Hippocampal formation (tissue), 2 donors: ENCODE data around the gene CSMD2.

Experiments
- DNase-seq, 2 donors: peaks; one replicate each; lab custom pipeline; 2025; lab: John Stamatoyannopoulos, UW

The CSMD2 gene

DNA sequence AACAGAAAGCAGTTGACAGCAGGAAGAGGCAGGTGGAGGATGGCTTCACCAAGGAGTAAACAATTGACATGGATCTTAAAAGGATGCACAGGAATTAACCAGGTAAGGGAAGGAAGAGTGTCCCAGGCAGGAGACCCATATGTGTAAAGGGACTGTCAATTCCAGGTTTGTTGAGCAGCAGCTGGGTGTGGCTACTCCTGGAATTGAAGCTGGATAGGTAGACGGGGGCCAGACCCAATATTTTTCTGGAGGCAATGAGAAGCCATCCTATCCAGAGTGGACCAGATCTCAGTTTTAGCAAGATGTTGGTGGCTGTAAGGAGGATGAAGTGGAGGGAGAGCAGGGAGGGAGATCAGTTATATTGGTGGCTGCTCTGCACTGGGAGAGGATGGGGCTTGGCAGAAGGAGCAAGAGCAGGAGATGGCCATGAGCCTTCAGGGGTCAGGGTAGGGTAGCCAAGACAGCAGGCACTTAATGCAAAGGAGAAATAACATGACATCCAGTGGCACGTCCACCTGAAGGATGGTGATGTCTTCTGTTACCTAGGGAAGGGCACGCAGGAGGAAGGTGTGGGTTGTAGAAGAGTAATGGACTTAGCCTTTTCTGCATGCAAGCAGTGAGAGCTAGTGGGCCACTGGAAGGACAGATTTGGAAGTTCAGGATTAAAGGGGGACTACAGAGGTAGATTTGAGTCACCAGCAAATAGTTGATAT, 447.9 kb downstream of the CSMD2 start:
- DNase-seq, result no peak

DNA sequence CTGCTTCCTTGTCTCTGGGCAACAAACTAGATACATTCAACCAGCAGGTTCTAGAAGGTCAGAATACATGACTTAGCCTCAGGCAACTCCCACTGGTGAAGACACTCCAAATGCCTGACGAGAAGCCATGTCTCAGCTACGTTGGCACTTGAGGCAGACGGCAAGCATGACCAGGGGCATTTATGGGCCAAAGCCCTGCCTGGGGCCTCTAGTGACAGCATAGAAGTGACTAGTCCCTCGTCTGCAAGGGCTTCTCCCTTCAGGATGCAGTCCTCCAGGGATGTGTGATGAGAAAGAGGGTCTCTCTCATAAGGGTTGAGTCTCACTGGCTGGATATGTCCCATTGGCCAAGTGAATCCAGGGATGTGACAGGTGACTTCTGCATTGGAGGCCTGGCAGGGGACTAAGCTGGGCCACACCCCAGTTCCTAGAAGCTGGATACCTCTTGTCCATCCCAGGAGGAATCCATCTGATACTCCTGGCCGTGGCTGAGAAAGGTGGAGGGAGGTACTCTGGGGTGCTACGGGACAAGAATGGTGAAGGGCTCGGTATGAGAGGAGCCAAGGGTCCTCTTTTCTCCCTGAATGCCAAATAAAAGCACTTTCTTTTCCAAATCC, 449.7 kb downstream of the CSMD2 start:
- no peak for DNase-seq

DNA sequence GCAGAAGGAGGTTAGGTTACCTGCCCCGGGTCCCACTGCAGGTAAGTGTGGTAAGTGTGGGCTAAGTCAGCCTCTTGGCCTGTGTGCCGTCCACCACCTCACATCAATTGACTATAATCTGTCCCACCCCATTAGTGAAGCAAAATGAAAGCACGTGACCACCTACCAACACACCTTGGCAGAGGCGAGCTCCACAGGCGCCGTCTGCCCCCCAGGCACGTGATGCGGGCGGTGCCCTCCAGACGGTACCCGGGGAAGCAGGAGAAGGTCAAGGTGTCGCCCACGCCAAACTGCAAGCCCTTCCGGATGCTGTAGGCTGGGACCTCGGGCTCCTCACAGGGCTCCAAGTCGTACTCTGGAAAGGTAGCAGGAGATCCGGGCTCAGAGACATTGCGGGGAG, 450.6 kb downstream of the CSMD2 start:
- no peak for DNase-seq

DNA sequence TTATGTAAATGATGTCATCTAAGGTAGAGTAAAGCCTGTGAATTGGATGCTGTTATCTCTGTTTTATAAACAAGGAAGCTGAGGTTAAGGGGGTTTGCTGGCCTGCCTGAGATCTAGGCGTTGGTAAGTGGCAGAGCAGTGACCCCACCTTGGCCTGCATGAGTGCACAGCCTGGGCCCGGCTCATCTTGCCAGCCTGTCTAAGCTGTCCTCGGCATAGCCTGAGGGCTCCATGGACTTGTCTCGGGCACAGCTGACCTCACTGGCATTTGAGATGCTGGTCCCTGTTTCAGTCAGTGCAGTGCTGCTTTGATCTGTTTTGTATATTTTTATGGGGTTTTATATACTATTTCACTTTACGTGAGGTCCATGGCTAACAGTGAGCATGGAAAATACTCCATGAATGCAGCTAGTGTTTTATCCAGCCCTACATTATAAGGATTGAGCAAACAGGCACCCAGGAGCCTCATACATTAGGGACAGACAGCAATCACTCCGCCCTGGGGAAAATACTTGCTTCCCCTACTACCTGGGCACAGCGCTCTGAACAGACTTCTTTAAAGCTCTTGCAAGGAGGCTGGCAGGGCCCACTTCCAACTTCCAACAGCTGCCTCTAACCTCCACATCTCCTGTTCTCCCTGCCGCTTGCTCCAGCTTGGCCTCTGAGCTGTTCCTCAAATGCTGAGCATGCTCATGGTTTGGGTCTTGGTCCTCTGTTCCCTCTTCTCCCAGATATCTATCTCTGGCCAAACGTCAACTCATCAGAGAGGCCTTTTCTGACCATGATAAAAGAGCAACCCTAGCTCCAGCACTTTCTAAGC, 451.8 kb downstream of the CSMD2 start:
- DNase-seq, result no peak

DNA sequence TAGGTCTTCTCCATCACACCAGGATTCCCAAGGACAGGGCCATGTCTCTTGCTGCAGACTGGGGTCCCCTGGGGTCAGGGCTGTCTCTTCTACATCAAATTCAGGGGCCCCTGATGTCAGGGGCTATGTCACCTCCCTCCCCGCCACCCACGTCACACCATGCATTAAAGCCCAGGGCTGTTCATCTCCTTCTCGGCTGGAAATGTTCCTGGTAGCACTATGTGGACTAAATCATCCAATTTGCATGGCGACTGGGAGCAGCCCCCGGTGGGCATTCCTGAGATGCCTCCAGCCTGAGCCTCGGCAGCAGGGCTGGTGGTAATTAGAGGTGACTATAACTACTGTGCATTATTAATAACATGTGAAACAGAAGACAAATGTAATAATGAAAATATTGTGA, 452.8 kb downstream of the CSMD2 start:
- DNase-seq, result no peak

DNA sequence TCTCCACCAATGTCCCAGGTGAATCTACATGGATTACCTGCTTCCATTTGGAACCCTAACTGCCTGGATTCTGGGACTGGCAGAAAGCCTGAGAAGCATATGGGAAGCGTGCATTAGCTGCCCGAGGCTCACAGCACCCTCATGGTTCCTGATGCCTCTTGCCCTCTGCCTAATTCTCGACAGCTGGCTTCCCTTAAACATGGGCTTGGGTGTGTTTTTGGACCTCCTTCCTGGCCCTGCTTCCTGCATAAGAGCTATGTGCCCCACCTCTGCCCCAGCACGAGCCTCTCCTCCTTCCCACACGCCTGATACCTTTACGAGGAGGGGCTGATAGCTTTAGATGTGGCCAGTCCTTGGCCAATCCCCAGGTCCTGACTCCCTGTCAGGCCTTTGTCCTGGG, 453.5 kb downstream of the CSMD2 start:
- DNase-seq, result no peak

DNA sequence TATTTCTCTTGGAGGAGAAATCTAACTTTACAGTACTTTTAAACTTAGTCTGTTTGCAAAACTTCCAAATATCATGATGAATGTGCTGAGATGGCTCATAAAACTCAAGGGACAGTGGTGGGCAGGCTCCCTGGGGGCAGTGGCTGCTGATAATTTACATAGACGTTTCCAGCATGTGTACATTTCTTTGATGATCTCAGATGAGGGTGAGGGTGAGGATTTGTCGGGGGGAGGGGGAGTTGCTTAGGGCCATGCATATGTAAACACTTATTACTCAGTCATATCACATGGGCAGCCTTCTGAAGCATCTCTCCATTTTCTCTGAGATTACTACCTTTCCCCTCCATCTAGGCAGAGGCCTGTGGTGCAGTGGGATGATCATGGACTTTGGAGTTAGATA, 454.1 kb downstream of the CSMD2 start:
- DNase-seq, result no peak

DNA sequence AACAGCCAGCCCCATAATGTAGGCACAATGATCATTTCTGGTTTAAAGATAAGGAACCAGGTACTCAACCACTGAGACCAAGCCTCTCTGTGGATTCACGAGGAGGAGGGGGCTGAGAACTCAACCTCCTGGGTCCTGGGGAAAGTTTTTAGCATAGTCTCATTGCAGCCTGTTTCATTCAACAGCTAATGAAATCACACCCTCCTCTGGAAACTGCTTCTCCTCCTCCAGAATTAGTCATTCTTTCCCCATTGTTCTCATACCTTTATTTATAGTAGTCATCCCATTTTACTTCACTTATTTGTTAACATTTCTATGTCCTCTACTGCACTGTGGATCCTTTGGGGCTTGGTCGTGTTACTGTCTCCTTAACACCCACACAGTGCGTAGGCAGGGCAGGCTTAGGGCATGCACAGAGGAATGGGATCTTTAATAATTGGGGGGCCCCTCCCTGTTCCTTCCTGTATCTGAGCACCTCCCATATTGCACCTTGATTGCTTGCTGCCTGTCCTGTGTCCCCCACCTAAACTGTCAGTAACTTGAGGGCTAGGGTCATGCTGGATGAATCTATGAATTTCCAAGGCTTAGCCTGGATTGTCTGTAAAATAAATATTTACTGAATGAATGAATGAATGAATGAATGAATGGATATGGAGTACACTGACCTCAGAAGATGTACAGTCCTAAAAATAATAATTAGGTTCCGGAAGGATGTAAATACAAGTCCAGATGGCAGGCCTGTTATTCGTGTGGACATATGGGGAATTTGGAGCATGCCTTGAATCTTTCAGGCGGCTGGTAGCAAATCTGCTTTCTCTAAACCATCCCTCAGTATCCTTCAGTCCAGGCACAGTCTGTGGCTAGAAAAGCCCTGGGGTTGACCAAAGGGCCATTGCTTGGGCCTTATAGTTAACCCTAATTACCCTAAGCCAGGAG, 455.0 kb downstream of the CSMD2 start:
- peak in 1 of 2 donors; percentile 18 for DNase-seq

DNA sequence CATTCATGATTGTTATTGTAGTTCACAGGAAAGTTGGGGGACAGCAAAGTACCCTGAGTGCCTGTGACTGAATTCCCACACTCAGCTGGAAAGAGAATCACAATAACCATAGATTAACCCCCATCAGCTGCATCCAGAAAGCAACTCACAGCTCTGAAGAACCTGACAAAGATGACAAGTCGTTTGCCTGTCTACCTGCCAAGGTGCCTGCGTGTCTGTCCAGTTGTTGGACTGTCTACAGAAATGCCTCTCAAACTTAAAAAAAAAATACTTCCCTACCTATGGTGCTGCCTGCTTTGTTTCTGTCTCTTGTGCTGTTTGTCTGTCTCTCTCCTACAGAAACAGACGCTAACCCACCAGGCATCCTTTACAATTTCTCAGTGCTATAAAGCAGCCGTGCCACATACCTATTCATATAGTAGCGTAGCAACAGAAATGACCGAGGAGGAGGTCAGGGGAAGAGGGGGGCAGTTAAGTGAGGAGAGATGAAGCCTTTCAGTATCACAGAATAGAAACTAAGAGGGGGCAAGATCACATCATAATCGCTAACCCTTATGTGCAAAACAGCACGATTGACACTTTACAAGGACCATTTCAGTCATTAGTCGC, 455.8 kb downstream of the CSMD2 start:
- no peak for DNase-seq

DNA sequence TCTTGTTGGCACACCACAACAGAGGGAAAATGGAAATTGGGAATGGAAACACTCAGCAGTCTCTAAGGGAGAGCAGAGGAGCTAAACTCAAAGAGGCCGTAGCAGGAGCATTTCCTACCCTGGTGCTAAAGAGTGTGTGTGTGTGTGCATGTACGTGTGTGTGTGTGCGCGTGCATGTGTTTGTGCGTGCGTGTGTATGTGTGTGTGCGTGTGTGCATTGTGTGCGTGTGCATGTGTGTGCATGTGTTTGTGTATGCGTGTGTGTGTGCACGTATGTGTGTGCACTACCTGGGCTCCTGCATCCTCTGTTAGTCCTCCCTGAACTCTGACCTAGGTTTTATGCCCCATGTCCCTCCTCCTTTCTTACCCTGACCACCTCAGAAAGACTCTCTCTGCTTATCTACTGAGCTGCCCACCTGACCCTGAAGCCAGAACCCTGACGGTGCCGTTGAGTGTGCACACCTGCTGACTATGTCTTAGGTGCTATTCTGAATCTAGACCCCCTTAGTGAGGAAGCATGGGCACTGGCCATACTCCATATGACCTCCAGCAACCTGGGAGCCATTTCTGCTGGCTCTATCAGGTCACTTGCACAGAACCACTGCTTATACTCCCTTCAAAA, 458.3 kb downstream of the CSMD2 start:
- DNase-seq, result no peak

DNA sequence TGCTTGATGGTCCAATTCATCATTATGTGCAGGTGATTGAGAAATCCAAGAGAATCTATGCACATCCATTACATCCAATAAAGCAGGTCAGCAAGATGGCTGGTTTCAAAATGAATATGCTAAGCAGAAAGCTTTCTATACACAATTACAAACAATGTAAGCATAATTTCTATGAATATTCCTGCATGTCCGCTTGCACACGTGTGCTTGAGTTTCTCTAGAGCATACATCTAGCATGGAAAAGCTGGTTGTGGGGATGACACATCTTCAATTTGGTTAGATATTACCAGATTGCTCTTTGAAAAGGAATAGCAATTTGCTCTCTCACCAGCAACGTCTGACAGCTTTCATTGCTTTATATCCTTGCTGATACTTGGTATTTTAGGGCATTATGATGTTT, 461.6 kb downstream of the CSMD2 start:
- no peak for DNase-seq

DNA sequence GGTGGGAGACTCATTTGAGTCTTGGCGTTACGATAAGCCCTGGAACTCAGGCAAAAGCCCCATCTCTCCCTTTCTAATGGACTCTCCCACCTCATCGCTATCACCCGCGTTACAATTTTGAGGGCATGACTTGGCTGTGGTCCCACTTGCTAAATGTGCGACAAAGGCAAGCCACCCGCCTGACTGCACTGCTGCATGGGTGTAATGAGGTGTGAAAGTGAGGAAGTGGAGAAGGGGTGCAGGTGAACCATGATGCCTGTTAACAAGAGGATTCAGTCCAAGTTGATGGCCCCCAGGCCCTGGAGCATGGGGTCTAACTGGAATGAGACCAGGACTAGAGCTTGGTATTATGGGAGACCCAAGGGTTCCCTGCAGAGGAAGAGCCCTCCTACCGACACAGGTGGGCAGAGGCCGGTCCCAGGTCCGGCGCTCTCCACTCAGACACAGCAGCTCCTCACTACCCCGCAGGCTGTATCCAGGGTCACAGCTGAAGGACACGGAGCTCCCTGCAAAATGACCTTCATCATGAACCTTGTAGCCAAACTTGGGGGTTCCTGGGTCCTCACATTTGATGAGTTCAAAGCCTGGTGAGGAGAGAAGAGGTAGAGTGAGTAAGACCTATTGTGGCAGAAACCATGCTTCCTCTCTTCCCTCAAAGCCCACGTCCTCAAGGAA, 466.5 kb downstream of the CSMD2 start:
- no peak for DNase-seq

DNA sequence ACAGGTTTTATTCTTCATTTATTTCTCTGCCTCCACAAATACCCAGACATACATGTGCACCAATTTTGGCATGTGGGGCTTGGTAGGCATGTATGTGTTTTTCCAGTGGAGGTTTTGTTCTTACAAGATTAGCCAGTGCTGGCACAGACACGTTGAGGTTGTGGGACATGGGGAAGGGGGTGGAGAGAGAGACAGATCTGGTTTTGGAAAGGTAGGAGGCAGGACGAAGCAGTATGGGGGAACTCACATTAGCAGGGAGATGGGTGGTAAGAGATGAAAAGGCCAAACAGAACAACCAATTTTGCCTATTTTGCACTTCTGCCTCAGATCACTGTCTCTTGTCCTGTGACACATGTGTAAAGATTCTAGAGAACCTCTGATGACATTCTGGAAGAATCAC, 467.2 kb downstream of the CSMD2 start:
- DNase-seq, result no peak

DNA sequence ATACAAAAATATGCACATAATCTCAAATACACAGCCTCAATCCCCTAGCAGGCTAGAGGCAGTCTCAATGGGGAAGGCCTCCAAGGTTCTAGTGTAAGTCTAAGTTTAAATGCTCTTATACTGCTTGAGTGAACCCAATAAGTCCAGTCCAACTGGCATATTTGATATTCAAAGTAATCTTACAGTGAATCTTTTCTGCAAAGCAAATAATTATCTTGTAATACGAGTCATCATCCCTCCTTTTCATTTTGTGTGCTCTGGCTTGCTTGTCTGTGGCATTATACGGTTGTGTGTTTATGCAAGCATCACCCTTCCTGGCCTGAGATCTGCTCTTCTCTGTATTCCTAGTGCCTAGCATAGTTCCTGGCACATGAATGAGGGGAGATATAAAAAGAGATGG, 468.1 kb downstream of the CSMD2 start:
- DNase-seq, result no peak

DNA sequence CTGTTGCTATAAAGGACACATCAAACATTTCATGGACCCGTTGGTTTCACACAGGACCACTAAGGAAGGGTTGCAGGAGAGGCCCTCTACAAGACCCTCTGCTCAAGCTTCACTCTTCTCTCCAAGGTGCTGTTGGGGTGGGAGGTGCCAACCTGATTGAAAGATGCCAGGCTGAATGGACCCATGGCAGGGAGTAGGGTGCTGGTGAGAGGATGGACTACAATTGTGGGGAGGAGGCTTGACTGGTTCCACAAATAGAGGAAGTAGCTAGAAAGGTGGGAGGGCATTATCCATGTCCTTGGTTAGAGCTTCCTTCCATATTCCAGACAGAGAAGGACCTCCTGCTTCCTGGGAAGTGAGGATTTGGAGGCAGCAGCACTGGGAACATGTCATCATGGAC, 468.7 kb downstream of the CSMD2 start:
- no peak for DNase-seq

DNA sequence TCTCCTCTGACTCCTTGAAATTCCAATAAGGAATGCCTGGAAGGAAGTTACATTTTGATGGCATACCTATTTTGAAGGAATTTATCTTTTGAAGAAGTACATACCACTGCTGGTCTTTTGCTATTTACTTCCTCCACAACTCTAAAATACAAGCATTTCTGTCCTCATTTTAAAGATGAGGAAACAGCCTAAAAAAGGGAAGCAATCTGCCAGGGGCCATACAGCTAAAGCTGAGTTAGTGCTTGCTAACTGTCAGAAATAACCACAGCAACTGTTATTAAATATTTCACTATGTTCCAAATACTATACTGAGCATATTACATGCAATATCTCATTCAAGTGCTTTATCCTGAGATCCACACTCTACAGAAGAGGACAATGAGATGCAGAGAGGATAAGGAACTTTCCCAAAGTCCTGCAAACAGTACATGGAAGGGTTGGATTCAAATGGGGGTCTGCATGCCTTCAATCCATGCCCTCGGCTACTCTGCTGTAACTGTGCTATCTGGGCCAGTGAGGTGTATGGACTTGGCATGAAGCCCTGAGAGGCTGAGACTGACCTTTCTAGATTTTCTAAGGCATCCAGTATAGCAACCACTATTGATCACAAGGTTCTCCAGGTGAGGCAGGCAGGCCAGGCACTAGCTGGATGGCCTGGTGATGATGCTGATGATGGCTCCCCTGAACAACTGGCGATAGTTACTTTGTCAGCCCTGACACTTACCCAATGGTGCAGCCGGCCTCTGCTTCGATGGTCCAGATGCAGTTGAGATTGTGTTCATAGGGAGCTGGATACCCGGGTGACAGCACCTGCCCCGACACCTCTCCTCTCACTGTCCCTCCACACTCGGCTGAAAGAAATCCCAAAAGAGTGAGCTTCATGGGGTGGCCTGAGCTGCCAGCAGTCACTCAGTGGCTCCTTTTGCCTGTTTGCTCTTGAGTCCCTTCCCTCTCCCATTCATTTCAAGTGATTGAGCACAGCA, 472.5 kb downstream of the CSMD2 start:
- DNase-seq, result no peak

DNA sequence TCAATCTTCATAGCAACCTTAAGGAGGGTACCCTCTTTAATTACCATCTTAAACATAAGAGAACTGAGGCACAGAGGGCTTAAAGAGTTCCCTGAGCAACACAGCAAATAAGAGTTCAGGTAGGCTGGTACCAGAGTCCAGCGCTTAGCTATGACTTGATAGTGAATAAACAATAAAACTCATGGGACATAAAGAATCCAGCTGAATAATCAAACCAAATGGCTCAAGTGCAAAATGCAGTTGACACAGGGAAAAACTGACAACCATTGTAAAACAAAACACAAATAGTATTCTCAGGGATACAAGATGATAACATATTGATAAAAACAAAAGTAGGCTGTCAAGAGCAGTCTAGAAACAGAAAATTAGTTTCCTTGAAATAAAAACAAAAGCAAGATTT, 478.0 kb downstream of the CSMD2 start:
- no peak for DNase-seq

DNA sequence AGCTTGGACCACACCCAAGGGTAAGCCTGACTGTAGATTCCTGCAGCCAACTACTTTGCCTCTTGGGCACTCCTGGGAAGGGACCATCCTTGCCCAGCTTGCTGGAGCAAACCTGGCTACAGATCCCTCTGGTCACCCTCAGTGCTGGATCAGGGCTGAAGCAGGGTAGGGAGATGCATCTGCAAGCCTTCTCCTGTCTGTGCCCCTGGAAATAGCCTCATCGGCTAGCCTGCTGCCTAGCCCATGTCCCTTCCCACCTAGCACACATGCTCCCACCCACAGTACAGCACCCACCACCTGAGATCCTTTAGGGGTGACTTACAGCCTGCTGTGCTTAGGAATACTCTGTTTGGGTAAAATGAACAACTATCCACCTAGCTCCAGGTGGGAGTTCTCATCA, 478.5 kb downstream of the CSMD2 start:
- no peak for DNase-seq

DNA sequence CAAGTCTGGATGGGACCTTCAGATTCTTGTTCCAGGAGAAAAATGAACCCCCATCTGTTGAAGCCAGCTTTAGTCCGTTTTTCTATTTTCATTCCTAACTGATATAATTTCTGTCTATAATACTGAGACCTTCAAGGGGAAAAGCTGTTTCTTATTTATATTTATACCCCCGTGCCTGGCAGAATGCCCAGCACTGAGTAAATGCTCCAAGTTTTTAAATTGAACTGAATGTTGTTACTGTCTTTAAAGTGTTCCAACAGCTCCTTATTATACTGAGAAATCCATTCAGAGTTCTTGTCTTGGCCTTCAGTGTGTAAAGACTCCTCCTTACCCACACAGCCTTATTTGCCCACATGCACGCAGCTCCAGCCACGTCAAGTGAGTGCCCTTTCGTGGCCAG, 479.8 kb downstream of the CSMD2 start:
- DNase-seq, result no peak
